ENCODE results near the gene TMEM106A.
A peak's percentile ranks its signal among the peaks of the same experiment; 100 is the strongest.
"Not testable (repeated sequence)": the region's sequence is repeated elsewhere in the genome, so short reads cannot be mapped to it uniquely, and the experiment has no call there.

TMEM106A gene, protein sequence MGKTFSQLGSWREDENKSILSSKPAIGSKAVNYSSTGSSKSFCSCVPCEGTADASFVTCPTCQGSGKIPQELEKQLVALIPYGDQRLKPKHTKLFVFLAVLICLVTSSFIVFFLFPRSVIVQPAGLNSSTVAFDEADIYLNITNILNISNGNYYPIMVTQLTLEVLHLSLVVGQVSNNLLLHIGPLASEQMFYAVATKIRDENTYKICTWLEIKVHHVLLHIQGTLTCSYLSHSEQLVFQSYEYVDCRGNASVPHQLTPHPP

DNA sequence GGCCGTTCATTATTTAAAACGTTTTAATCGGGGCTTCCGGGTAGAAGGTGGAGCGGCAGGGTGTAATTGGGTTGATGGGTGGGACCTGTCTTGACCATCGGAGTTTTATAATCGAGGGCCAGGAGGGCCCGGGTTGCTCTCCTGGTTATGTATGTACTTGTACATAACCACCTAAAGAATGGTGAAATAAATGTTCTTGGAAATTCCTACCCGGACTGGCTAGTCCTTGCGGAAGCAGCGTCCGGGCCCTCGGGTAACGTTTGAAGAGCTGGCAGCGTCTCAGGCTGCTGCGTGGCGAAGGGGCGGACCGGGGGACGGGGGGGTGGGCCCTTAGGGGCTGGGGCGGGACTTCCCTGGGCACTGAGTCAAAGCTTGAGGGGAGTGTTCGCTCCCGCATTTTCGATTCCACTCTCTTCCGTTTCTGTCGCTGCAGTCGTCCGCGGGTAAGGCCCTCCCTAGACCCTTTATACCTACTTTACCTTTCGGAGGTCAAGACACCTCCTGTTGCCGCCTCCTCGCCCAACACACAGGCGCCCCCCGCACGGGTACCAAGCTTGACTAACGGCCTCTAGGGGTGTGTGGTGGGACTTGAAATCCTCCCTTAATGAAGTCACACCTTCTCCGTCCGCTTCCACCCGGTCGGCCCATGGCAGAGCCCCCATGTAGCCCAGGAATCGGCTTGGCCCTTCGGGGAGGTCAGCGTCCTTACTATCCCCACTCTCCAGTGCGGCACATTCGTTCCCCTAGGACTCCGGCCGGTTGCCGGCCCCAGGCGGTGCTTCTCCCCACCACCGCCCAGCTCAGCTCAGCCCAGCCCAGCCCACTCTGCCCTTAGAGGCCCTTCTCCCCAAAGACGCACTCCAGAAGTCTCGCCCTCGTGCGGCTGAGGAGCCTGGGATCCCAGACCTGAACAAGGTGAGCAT is at the start of gene TMEM106A:
Gene TMEM106A (plus strand): TSS at position 396 of the 923 bp plus-strand sequence. CDS start 1,167 bp downstream, outside the sequence.
- peak; percentile 82 for DNase-seq

DNA sequence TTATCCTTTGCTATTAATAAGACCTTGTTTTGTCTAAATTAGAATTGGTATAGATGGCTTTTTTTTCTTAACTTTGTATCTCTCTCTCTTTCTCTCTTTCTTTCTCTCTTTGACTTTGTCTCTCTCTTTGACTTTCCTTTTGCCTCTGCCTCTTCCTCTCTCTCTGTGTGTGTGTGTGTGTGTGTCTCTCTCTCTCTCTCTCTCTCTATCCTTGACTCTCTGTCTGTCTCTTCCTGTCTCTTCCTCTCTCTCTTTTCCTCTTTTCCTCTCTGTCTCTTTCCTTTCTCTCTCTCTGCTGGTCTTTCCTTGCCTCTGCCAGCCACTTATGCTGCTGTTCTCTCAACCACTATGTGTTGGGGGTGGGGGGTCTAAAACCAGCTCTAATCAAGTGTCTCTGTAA is 45.7 kb upstream of the TMEM106A start:
- not testable (repeated sequence) for DNase-seq

DNA sequence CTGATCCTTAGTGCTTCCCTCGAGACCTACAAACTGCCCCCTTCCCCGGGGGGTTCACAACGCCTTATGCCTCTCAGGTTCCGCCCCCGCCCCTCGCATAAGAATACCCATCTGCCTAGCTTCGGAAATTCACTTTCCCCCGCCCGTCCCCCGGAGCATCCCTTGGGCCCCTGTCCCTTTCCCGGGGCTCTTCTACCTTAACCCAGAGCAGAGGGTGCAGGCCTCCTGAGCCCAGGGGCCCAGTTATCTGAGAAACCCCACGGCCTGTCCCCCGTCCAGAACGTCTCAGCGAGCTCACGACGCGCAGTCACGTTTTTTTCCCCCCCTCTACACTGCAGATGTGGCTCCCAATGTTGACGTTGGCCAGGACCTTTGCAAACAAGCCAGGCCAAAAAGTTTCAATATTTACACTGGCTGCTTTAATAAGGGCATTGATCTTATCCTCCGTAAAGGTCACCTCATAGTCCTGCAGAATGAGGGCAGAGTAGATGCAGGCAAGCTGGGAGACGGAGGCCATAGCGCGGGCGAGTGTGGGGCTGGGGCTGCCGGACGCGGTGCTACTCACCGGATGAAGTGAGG is 42.0 kb upstream of the TMEM106A start:
- DNase-seq, result peak; percentile 52

DNA sequence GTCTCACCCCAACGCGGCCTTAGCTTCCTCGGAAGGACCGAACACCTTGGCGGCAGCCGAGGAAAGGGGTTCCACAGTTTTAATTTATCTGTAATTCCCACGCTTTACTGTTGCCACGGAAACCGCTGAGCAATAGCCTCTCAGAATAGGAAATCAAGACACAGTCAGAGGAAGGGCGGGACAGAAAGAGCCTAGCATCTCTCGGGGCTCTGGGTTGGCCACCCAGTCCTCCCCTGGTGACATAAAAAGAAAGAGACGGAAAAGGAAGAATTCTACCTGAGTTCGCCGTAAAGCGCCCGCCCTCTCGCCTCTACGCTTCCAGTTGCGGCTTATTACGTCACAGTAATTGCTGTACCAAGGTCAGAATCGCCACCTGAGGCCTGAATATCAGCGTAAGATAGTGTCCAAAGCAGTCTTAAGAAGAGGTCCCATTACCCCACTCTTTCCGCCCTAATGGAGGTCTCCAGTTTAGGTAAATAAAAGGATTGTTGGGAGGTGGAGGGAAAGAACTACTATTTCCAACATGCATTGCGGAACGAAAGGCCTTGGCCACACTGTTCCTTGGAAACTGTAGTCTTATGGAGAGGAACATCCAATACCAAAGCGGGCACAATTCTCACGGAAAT is 41.4 kb upstream of the TMEM106A start:
- peak; percentile 98 for DNase-seq

DNA sequence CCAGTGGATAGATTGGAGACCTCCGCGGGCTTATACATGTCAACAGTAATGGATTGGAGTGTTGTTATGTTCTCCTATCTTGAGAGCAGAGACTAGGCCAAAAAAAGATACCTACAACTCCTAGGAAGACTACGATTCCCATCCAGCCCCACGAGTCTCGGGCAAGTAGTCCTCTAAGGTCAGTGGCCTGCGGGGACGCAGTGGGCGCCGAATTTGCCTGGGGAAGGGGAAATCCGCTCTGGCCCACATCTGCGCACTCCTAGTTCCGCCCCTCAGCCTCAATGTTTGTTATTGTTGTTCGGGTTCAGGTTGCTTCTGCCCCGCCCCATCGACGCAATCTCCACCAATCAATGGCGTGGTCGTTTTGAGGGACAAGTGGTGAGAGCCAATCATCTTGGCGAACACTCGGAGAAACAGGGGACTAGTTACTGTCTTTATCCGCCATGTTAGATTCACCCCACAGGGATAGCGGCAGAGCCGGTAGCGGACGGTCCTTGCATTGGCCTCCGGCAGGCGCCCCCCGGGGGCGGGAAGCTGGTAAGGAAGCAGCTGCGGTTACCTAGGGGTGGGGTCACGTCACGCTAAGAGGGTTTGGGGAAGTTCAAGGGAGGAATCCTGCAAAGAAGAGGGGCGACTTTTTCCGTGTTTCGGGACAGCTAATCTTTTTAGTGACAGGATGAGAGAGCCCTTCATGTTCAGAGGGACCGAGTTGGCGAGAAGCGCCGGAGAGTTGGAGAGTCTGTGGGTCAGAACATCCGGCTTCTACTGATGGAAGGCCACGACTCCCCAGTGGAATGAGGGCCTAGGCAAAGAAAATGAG is 40.7 kb upstream of the TMEM106A start, which contains the start of gene NBR1:
Gene NBR1 (plus strand): TSS at position 449 of the 820 bp plus-strand sequence. CDS start 4,586 bp downstream, outside the sequence.
- peak; percentile 100 for DNase-seq

DNA sequence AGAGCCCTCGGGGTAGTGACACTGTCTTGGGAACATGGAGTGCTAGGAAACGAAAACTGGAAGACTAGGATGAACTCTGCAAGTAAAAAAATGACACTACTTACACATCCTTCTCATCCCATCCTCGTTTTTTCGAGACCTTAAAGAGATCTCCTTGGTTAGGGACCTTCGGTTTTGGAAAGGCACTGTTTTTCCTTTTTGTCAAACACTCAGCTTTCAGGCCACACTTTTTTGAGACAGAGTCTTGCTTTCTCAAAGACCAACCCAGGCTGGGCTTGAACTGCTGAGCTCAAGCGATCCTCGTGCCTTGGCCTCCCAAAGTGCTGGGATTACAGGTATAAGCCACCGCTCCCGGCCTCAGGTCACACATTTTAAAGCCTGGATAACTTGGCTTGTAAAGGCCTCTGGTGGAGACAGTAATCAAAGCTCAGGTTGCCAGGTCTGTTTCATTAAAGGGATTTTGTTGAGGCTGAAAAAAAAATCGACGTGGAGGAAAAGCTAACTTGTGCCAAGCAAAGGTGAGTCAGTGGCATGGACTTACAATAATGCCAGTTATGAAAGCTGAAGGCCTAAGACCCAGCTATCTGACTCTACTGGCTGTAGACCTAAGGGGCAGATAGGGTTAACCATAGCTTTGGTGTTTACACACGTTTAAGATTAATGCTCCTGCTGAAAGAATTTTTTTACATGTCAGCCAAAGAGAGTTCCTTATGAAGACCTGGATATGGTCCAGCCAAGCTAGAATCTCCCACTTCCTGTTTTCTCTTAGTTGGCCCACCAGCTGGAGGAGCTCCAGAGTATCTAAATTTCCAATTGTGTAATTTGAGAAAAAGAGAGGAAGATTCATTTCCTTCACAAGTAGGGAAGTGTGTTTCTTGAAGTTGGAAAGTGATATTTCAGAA is 39.8 kb upstream of the TMEM106A start:
- DNase-seq, result peak; percentile 80

DNA sequence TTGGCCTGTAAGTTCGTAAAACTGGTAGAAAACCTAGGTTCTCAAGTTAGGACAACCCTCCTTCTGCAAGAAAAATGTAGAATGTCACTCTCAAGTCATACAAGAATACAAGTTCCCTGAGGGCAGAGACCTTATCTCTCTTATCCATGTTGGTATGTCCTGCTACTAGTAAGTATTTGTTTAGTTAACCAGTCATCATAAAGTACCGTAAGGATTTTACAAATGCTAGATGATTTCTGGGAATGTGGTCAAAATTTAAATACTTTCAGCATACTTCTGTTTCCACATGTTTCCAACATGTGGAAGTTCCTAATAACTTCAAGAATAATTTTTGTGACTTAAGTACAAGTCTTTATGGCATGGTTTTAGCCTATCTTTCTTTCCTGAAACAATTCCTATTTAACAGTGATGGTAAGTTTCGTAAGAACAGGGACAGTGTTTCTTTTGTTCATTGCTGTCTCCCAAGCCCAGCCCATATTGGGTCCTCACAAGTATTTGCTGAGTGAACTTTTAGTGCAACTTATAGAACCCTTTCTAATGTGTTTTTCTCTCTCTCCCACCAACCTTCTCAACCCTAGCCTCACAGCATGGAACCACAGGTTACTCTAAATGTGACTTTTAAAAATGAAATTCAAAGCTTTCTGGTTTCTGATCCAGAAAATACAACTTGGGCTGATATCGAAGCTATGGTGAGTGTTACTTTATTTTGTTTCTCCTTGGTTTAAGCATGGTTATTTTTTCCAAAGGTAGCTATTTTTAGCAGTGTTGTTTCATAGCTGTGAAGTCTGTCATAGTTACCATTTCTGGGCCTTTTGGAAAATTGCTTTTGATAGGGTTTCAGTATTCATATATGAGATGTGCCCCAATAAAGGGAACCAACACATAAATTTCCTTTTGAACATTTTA is 36.2 kb upstream of the TMEM106A start:
- DNase-seq, result no peak

DNA sequence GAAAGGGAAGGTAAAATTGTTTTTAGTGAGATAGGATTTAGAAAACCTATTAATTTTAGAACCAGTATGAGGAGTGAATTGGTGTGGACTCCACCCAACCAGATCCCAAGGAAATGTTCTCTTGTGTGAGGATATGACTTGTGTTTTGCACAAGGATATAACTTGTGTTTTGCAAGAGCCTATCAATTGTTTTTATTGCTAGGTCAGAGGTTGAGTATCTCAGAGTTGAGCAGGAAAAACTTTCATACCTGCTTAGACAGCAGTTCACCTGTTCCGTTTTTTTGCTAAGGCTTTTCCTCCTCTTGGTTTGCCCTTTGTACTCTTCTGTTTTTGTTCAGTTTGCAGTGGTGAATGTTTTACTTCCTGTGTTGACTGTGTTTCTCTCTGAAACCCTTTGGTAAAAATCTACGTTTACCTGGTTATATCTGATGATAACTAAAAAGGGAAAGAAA is 35.5 kb upstream of the TMEM106A start:
- DNase-seq, result no peak

DNA sequence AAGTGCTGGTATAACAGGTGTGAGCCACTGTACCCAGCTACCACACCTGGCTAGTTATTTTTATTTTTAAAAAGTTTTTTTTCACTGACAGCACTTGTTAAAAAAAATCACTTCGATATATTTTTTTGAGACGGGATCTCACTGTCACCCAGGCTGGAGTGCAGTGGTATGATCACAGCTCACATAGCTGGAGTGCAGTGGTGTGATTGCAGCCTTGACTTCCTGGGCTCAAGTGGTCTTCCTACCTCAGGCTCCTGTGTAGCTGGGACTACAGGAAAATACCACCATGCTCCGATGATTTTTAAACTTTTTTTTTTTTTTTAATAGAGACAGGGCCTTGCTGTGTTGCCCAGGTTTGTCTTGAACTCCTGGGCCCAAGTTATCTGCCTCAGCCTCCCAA is 27.8 kb upstream of the TMEM106A start:
- DNase-seq, result no peak

DNA sequence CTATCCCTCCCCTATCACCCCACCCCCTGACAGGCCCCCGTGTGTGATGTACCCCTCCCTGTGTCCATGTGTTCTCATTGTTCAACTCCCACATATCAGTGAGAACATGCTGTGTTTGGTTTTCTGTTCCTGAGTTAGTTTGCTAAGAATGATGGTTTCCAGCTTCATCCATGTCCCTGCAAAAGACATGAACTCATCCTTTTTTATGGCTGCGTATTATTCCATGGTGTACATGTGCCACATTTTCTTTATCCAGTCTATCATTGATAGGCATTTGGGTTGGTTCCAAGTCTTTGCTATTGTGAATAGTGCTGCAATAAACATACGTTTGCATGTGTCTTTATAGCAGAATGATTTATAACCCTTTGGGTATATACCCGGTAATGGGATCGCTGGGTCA is 25.0 kb upstream of the TMEM106A start:
- not testable (repeated sequence) for DNase-seq

DNA sequence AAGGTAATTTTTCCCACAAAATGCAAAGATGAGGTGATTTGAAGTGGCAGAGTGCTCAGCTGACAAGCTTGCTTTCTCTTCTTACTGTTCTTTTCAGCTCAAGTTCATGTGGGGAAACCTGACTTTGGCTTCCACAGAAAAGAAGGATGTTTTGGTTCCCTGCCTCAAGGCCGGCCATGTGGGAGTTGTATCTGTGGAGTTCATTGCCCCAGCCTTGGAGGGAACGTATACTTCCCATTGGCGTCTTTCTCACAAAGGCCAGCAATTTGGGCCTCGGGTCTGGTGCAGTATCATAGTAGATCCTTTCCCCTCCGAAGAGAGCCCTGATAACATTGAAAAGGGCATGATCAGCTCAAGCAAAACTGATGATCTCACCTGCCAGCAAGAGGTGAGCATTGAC is 18.4 kb upstream of the TMEM106A start:
- DNase-seq, result no peak

DNA sequence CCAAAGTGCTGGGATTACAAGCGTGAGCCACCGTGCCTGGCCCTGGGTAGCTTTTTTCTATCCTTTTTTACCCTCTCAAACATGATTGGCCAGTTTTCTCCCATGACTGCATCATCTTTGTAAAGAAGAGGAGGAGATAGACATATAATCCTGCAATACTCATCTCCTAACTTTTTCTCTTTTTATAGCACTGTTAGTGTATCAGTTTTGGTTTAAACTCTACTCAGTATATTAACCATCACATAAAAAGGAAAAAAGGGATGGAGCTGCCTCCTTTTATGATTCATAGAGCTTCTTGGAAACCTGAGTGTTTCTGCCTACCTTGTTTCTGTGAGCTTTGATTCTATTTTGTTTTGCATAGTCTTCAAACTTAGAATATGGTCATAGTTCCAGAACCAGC is 12.0 kb upstream of the TMEM106A start:
- DNase-seq, result no peak

DNA sequence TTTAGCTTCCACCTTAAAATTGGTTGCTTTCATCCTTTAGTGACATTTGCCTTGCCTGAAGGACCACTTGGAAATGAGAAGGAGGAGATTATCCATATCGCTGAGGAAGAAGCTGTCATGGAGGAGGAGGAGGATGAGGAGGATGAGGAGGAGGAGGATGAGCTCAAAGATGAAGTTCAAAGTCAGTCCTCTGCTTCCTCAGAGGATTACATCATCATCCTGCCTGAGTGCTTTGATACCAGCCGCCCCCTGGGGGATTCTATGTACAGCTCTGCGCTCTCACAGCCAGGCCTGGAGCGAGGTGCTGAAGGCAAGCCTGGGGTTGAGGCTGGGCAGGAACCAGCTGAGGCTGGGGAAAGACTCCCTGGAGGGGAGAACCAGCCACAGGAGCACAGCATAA is 11.5 kb upstream of the TMEM106A start:
- no peak for DNase-seq

DNA sequence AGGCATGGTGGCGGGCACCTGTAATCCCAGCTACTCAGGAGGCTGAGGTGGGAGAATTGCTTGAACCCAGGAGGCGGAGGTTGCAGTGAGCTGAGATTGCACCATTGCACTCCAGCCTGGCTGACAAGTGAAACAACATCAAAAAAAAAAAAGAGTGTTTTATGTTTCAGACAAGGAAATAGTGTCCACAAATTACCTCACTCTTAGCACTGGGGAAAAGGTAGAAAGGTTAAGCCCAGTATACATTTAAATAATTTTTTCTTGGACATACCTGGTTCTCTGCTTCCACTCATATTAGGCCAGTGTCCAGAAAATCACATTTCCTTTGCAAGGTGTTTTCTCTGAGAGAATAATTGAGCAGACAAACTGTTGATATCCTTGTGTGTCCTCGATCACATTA is 8.7 kb upstream of the TMEM106A start:
- not testable (repeated sequence) for DNase-seq

DNA sequence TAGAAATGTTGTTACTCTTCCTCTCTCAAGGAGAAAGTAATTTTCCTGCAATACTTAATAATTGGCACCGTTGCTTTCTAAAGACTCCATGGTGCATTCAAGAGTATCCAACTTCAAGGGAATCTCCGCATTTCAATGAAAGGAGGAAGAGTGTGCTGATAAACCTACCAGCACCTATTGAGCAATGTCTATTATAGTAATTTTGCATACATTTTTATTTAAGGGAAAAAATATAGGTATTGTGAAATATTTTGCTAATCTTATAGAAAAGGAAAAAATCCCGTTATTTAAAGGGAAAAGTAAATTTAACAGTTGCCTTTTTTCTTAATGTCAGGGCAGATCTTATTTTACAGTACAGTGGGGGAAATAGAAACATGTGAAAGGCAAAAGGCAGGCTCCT is 1.1 kb upstream of the TMEM106A start:
- DNase-seq, result no peak

DNA sequence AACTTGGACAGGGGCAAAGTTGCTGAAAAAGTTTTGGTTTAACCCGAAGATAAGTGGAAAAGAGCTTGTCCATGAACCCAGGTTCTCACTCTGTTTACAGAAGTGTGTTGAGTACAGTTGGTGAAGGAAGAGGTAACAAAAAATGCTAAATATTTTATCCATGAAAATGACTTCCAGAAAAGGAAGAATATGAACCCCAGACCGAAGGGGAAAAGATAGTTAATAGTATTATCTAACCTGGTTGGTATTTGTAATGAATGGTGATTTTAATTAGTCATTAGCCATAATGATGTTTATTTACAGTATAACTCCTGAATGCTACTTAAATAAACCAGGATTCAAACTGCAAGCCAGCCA is 574 bp upstream of the TMEM106A start:
- peak; percentile 25 for DNase-seq

DNA sequence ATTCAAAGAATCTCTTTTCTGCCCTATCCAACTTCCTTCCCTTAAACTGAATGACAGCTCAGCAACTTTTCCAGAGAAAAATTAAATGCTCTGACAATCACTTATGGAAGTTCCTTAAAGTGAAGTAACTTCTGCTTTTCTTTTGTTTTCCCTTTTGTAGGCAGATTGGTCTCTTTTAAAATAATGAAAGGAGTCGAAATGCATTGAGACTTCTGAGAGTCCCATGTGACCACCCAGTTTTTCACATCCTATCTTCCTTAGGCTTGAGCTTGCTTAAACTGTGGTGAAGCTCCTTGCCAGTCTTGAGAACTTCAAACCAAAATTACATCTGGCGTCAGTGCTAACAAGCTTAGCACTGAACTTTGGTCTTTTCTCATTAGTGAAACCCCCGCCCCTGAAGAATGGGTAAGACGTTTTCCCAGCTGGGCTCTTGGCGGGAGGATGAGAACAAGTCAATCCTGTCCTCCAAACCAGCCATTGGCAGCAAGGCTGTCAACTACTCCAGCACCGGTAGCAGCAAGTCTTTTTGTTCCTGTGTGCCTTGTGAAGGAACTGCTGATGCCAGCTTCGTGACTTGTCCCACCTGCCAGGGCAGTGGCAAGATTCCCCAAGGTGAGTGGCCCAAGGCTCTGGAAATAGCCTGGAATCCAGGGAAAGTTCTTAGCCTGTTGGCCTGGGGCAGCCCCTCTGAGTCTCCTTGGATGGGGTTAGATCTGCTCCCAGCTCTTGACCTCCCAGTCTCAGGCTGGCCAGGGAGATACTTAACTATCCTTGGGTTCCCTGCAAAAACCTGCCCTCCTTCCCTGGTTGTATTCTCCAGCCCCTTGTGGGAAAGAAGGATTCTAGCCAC is 1.2 kb downstream of the TMEM106A start:
- peak; percentile 4 for DNase-seq

DNA sequence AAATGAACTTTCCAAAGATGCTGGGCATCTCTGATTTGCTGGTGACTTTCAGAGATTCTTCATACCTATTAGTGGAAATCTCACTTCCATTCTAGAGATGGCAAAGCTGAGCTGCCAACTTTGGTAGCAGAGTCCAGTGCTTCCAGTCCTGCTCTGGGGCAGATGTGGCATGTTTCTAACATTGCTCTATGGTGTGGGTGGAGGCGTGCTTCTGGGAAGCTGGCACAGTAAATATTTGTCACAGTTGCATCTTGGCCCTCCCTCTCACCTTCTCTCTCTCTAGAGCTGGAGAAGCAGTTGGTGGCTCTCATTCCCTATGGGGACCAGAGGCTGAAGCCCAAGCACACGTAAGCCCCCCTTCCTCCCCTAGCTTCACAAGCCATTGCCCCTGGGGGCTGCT is 1.9 kb downstream of the TMEM106A start:
- DNase-seq, result no peak

DNA sequence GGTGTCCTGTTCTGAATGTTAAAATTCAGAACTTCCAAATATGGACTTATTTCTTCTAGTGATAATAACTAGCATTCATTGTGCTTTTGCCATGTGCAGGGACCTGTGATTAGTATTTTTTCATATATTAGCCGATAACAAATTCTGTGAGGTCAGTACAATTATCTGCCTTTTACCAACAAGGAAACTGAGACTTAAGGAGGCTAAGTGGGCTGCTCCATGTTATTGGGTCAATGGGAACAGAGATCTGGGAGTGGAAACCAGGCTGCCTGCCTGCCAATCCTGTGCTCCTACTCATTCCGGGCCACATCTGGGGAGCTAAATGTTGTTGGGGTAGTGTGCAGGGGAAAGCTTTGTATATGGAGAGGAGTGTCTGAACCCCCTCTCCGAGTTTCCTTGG is 3.7 kb downstream of the TMEM106A start:
- DNase-seq, result no peak

Measured in hematopoietic multipotent progenitor cell treated with erythropoietin and hydrocortisone succinate and interleukin-3 and kit ligand, for 8 days (in vitro differentiated cells).